ENCODE results near the gene KCNQ1.

The KCNQ1 gene

DNA sequence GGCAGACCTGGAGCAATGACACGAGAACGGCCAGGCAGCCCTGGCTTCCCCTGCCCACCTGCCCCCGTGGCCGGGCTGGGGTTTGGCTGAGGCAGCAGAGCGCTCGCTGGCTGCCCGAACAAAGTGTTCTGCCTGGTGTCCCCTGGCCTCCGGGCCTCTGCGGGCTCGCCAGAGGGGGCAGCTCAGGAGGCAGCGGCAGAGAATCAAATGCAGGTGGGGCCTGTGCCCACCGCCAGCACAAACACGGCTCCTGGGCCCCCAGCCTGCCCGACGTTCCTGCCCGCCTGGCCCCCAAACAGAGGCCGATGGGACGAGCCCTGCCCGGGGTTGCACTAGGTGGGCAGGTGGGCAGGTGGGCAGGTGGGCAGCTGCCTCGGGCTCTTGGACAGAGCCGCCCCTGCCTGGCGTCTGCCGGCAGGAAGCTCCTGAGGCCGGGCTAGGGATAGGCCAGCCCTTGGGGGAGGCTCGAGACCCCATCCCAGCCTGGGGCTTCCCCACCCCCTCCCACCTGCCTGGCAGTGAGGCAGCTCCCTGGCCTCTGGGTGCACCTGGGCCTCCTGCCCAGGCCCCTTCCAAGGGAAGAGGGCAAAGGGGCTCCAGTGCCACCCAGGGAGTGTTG, 394.0 kb downstream of the KCNQ1 start:
- DNase-seq, result no peak
- TF ChIP-seq, protein P1, sequence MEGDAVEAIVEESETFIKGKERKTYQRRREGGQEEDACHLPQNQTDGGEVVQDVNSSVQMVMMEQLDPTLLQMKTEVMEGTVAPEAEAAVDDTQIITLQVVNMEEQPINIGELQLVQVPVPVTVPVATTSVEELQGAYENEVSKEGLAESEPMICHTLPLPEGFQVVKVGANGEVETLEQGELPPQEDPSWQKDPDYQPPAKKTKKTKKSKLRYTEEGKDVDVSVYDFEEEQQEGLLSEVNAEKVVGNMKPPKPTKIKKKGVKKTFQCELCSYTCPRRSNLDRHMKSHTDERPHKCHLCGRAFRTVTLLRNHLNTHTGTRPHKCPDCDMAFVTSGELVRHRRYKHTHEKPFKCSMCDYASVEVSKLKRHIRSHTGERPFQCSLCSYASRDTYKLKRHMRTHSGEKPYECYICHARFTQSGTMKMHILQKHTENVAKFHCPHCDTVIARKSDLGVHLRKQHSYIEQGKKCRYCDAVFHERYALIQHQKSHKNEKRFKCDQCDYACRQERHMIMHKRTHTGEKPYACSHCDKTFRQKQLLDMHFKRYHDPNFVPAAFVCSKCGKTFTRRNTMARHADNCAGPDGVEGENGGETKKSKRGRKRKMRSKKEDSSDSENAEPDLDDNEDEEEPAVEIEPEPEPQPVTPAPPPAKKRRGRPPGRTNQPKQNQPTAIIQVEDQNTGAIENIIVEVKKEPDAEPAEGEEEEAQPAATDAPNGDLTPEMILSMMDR (IDR thresholded peaks at IDR 0.05; ENCODE audit: low read depth, low read length), result no peak
- H3K27me3 ChIP-seq, result no peaks in the 10 kb centered on the region
- no peaks in the 10 kb centered on the region for H3K9me3 ChIP-seq
- no peak overlapping the region for H3K4me3 ChIP-seq (ENCODE audit: low read depth, low read length)
- H3K36me3 ChIP-seq, result no peaks in the 10 kb centered on the region
- no peaks in the 10 kb centered on the region for H3K4me1 ChIP-seq

DNA sequence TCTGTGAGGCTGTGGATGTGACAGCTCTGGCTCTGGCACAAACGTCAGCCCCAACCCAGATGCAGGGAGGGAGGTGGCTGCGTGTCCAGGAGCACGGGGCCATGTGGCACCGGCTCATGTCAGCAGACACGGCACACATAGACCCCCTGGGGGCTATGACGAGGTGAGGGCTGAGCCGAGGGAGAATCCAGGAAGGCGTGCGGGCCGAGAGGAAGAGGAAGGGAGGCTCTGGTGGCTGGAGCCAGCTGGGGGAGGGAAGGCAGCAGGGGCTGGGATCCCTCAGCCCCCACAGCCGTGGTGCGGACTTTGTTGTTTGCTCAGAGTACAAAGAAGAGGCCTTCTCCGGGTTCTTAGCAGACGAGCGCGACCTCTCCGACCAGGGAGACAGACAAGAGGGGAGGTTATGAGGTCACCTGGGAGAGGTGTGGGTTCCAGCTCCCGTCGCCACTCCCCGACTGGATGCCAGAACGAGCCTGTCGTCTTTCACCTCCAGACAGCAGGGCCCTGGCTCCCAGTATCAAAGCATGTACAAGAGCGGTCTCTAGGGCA, 394.7 kb downstream of the KCNQ1 start:
- H3K4me1 ChIP-seq, result no peaks in the 10 kb centered on the region
- no peaks in the 10 kb centered on the region for H3K9me3 ChIP-seq
- H3K36me3 ChIP-seq, result no peaks in the 10 kb centered on the region
- no peak overlapping the region for H3K4me3 ChIP-seq (ENCODE audit: low read depth, low read length)
- TF ChIP-seq, protein P1 (IDR thresholded peaks at IDR 0.05; ENCODE audit: low read depth, low read length), result no peak
- no peaks in the 10 kb centered on the region for H3K27me3 ChIP-seq
- DNase-seq, result peak; percentile 44

DNA sequence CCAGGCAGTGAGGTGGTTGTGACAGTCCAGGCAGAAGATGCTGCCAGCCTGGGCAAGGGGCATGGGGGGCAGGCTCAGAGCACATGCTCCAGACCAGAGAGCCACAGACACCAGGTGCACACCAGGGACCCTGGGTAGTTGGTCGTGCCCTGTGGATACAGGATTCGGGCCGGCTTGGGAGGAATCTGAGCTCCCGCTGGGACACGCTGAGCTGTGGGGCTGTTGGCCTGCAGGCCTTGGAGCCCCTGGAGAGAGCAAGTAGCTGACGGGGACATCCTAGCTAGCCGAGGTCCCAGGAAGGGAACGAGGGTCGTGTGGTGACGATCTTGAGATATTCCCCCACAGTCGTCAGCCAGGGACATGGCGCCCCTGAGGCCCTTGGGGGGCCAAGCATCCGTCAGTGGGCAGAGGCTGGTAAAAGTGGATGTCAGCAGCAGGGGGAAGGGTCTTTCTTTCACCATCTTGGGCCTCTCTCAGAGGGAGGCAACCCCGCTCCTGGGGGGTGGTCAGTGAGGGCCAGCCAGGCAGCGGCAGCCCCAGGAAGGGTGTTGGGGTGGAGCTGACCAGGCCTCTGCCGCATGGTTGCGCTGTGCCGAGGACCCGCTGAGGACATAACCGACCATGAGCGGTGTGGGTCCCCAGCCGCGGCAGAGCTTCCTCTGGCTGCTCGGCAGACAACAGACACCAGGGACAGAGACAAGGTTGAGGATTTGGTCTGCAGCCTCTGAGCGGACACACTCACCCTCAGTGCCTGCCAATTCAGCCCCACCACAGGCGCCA, 396.8 kb downstream of the KCNQ1 start:
- no peaks in the 10 kb centered on the region for H3K4me1 ChIP-seq
- TF ChIP-seq, protein P1 (IDR thresholded peaks at IDR 0.05; ENCODE audit: low read depth, low read length), result no peak

DNA sequence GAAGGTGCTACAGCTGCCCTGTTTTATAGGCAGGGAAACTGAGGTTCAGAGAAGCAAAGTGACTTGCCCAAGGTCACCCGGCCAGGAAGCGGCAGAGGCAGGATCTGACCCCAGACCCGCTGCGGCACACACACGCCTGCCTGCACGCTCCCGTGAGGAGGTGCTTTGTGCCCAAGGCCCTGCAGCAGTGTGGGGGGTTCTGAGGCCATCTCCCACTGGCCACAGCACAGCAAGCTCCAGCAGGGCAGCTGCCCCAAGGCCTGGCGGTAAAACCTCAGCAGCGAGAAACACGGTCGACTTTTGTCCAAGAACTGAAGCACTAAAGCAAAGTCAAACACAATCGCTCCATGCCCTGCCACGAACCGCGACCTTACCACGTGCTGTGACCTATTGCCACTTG, 398.1 kb downstream of the KCNQ1 start:
- Histone ChIP-seq H3K36me3 (no peaks in the 10 kb centered on the region), H3K4me3 (ENCODE audit: low read depth, low read length) (no peak overlapping the region), H3K27me3 (no peaks in the 10 kb centered on the region), H3K4me1 (no peaks in the 10 kb centered on the region), H3K9me3 (no peaks in the 10 kb centered on the region)
- DNase-seq, result no peak
- TF ChIP-seq, protein P1 (IDR thresholded peaks at IDR 0.05; ENCODE audit: low read depth, low read length), result no peak

More for the DNA sequence above, 396.8 kb downstream of the KCNQ1 start:
- Histone ChIP-seq H3K4me3 (ENCODE audit: low read depth, low read length) (no peak overlapping the region), H3K9me3 (no peaks in the 10 kb centered on the region), H3K36me3 (no peaks in the 10 kb centered on the region), H3K27me3 (no peaks in the 10 kb centered on the region)
- no peak for DNase-seq

DNA sequence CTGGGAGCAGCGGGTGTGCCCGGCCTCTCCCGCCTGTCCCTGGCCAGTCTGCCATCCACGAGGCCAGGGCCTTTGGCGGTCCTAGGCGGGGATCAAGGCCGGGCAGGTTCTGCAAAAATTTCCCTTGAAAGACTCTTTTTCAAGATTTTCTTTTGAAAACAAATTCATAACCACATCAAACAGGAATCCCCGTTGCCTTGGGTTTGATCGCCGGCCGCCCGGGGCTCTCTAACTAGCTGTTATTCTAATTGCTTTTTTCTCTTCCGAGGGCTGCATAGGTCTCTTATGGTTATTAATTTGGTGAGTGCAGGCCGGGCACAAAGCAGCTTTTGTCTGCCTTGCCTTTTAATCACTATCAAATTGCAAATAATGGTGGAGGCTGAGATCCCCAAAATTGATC, 398.7 kb downstream of the KCNQ1 start:
- no peaks in the 10 kb centered on the region for H3K4me1 ChIP-seq

More for the DNA sequence above, 398.7 kb downstream of the KCNQ1 start:
- no peak for DNase-seq
- H3K4me3 ChIP-seq (ENCODE audit: low read depth, low read length), result no peak overlapping the region
- H3K36me3 ChIP-seq, result no peaks in the 10 kb centered on the region
- H3K9me3 ChIP-seq, result no peaks in the 10 kb centered on the region
- TF ChIP-seq, protein P1 (IDR thresholded peaks at IDR 0.05; ENCODE audit: low read depth, low read length), result no peak
- H3K27me3 ChIP-seq, result no peaks in the 10 kb centered on the region

Measured in BE2C (cell line).